ENCODE results near the gene MCTP1.

MCTP1 gene

DNA sequence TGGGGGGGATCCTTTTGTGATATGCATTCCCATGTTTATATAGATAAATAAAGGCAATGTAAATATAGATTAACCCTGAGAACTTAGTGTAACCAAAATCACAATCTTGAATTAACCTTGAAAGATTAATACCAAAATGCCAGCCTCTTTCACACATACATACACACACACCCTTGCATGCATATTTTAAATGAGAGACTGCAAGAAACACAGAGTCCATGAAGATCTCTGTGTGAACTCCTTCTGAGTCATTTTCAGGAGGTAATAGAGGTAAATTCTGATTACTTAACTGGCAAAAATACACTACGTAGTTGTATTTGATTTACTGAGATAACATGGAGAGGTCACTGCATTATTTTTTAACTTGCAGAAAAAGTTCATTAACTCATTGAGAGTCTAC, 548.4 kb downstream of the MCTP1 start:
- no peaks in the 10 kb centered on the region for H3K79me2 ChIP-seq (ENCODE audit: insufficient read depth, low read length)
- H3K4me1 ChIP-seq (ENCODE audit: insufficient read depth, low read length, poor library complexity, severe bottlenecking) = no peaks in the 10 kb centered on the region
- H3K36me3 ChIP-seq (ENCODE audit: insufficient read depth, low read length) = no peaks in the 10 kb centered on the region
- H2AFZ ChIP-seq (ENCODE audit: low read length) = no peak overlapping the region
- H3K9me3 ChIP-seq (ENCODE audit: insufficient read depth, low read depth, low read length) = no peaks in the 10 kb centered on the region
- H3K9ac ChIP-seq (ENCODE audit: low read depth, low read length, poor library complexity, severe bottlenecking) = no peak overlapping the region
- no peak overlapping the region for H3K4me2 ChIP-seq (ENCODE audit: low read depth, low read length, poor library complexity, severe bottlenecking)
- no peaks in the 10 kb centered on the region for H3F3A ChIP-seq (ENCODE audit: low read depth)
- H3K9me2 ChIP-seq (replicated peaks; ENCODE audit: low read depth, low read length) = no peaks in the 10 kb centered on the region
- H4K20me1 ChIP-seq (ENCODE audit: insufficient read depth, low read length, poor library complexity, severe bottlenecking) = no peaks in the 10 kb centered on the region
- TF ChIP-seq, protein P1, sequence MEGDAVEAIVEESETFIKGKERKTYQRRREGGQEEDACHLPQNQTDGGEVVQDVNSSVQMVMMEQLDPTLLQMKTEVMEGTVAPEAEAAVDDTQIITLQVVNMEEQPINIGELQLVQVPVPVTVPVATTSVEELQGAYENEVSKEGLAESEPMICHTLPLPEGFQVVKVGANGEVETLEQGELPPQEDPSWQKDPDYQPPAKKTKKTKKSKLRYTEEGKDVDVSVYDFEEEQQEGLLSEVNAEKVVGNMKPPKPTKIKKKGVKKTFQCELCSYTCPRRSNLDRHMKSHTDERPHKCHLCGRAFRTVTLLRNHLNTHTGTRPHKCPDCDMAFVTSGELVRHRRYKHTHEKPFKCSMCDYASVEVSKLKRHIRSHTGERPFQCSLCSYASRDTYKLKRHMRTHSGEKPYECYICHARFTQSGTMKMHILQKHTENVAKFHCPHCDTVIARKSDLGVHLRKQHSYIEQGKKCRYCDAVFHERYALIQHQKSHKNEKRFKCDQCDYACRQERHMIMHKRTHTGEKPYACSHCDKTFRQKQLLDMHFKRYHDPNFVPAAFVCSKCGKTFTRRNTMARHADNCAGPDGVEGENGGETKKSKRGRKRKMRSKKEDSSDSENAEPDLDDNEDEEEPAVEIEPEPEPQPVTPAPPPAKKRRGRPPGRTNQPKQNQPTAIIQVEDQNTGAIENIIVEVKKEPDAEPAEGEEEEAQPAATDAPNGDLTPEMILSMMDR (conservative IDR thresholded peaks at IDR 0.05; ENCODE audit: low read length) = no peak
- H3K27me3 ChIP-seq (ENCODE audit: insufficient read depth, low read length, poor library complexity, severe bottlenecking) = no peaks in the 10 kb centered on the region
- no peak overlapping the region for H3K4me3 ChIP-seq (ENCODE audit: low read length, poor library complexity, severe bottlenecking)

DNA sequence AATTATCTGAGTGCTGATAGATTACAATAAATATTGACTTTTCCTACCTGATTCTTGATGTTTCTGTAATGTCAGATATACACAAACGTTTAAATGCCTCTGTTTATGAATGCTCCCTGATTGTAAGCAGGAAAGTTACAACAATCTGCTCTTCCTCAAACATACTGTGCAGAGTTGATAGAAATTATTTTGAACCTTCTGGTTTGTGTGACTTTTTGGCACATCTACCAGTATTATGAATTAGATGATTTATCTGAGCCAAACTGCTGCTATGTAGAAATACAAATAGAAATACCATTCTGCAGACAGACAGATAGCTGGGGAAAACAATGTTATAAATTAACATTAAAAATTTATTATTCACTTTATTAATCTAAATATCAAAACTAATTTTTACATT, 553.4 kb downstream of the MCTP1 start:
- TF ChIP-seq, protein P1 (conservative IDR thresholded peaks at IDR 0.05; ENCODE audit: low read length) = no peak
- no peak for TF ChIP-seq EZH2phosphoT487 (IDR thresholded peaks at IDR 0.05; ENCODE audit: borderline replicate concordance)

DNA sequence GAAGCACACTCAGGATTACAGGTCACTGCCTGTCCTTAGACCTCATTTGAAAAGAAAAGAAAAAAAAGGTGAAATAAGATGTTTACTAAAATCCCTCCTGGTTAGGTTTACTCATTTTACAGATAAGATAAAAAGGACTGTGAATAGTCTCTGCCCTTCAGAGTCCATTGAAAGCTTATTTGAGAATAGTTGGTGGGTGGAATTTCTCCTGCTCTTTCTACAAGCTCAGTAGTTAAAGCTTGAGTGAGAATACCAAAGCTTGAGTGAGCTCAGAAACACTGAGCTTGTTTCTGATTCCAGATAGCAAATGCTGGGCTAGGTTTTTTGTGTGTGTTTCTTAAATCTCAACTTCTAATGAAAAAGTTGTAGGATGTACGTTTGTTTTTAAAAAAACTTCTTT, 559.8 kb downstream of the MCTP1 start:
- H3K9me2 ChIP-seq (replicated peaks; ENCODE audit: low read depth, low read length) = no peaks in the 10 kb centered on the region
- no peak overlapping the region for H3K4me2 ChIP-seq (ENCODE audit: low read depth, low read length, poor library complexity, severe bottlenecking)
- no peaks in the 10 kb centered on the region for H3K27me3 ChIP-seq (ENCODE audit: insufficient read depth, low read length, poor library complexity, severe bottlenecking)
- no peaks in the 10 kb centered on the region for H3F3A ChIP-seq (ENCODE audit: low read depth)
- TF ChIP-seq, protein P1 (conservative IDR thresholded peaks at IDR 0.05; ENCODE audit: low read length) = no peak
- no peak for TF ChIP-seq EZH2phosphoT487 (IDR thresholded peaks at IDR 0.05; ENCODE audit: borderline replicate concordance)
- no peaks in the 10 kb centered on the region for H3K79me2 ChIP-seq (ENCODE audit: insufficient read depth, low read length)
- no peak overlapping the region for H3K4me3 ChIP-seq (ENCODE audit: low read length, poor library complexity, severe bottlenecking)
- H2AFZ ChIP-seq (ENCODE audit: low read length) = no peak overlapping the region
- no peaks in the 10 kb centered on the region for H3K4me1 ChIP-seq (ENCODE audit: insufficient read depth, low read length, poor library complexity, severe bottlenecking)
- H3K36me3 ChIP-seq (ENCODE audit: insufficient read depth, low read length) = no peaks in the 10 kb centered on the region
- no peak overlapping the region for H3K9ac ChIP-seq (ENCODE audit: low read depth, low read length, poor library complexity, severe bottlenecking)
- no peaks in the 10 kb centered on the region for H3K9me3 ChIP-seq (ENCODE audit: insufficient read depth, low read depth, low read length)
- H4K20me1 ChIP-seq (ENCODE audit: insufficient read depth, low read length, poor library complexity, severe bottlenecking) = no peaks in the 10 kb centered on the region

More for the DNA sequence above, 553.4 kb downstream of the MCTP1 start:
- H3K79me2 ChIP-seq (ENCODE audit: insufficient read depth, low read length) = no peaks in the 10 kb centered on the region
- H3K27me3 ChIP-seq (ENCODE audit: insufficient read depth, low read length, poor library complexity, severe bottlenecking) = no peaks in the 10 kb centered on the region
- H3K9ac ChIP-seq (ENCODE audit: low read depth, low read length, poor library complexity, severe bottlenecking) = no peak overlapping the region
- H3K9me2 ChIP-seq (replicated peaks; ENCODE audit: low read depth, low read length) = no peaks in the 10 kb centered on the region
- no peaks in the 10 kb centered on the region for H3K9me3 ChIP-seq (ENCODE audit: insufficient read depth, low read depth, low read length)
- H3K4me2 ChIP-seq (ENCODE audit: low read depth, low read length, poor library complexity, severe bottlenecking) = no peak overlapping the region
- no peaks in the 10 kb centered on the region for H3K36me3 ChIP-seq (ENCODE audit: insufficient read depth, low read length)
- H3K4me3 ChIP-seq (ENCODE audit: low read length, poor library complexity, severe bottlenecking) = no peak overlapping the region
- H3K4me1 ChIP-seq (ENCODE audit: insufficient read depth, low read length, poor library complexity, severe bottlenecking) = no peaks in the 10 kb centered on the region
- H2AFZ ChIP-seq (ENCODE audit: low read length) = no peak overlapping the region
- no peaks in the 10 kb centered on the region for H4K20me1 ChIP-seq (ENCODE audit: insufficient read depth, low read length, poor library complexity, severe bottlenecking)
- no peaks in the 10 kb centered on the region for H3F3A ChIP-seq (ENCODE audit: low read depth)
